Thyroid gland (tissue), 4 donors: ENCODE measurements around the gene AMER1. TPM values are rescaled to one million over a fixed set of nuclear protein-coding genes. Genes with fewer than 3 reads are reported as not detected.

ENCODE experiments used
- DNase-seq, 2 donors: peaks; one replicate each; pipeline ENCODE4 v3.0.0-alpha.2; 2019
- H3K27ac ChIP-seq, 3 donors: fragments of 200-600 bp; sonication (generic); 1 replicate in 2 of 3; 2 replicates in 1 of 3; pipeline ENCODE4 v1.5.1; 2016 to 2019; ENCODE audit warnings: mild to moderate bottlenecking in 1 of 3, moderate library complexity in 1 of 3
- H3K27me3 ChIP-seq: fragments of 200-600 bp; sonication (generic); one replicate; pipeline ENCODE4 v1.5.1; 2019
- H3K36me3 ChIP-seq, 2 donors: fragments of 200-600 bp; sonication (generic); one replicate each; pipeline ENCODE4 v1.5.1; 2016 to 2019
- H3K4me1 ChIP-seq, 2 donors: fragments of 200-600 bp; sonication (generic); one replicate each; pipeline ENCODE4 v1.5.1; 2017 to 2019
- H3K4me3 ChIP-seq, 3 donors: fragments of 200-600 bp; sonication (generic); replicated peaks in 1 of 3; 1 replicate in 2 of 3; 2 replicates in 1 of 3; pipeline ENCODE4 v1.5.1; 2016; ENCODE audit warnings: mild to moderate bottlenecking in 1 of 3
- H3K9me3 ChIP-seq: fragments of 200-600 bp; sonication (generic); one replicate; pipeline ENCODE4 v1.5.1; 2017
- CTCF ChIP-seq, 6 experiments: fragments of 200-600 bp in 3 of 6; fragments of 450-650 bp in 3 of 6; sonication (generic) in 3 of 6; IDR thresholded peaks; one replicate each; pipeline ENCODE4 v1.5.1; 2016 to 2019; ENCODE audit warnings: antibody characterized with exemption in 6 of 6, mild to moderate bottlenecking in 2 of 6, inconsistent platforms in 1 of 6, moderate library complexity in 1 of 6
- POLR2A ChIP-seq, 2 donors: fragments of 450-650 bp; IDR thresholded peaks; one replicate each; pipeline ENCODE4 v1.6.1; 2017; ENCODE audit warnings: antibody characterized with exemption in 2 of 2, mild to moderate bottlenecking in 2 of 2, moderate library complexity in 1 of 2
- WGBS, 2 donors: methylation state at CpG; one replicate each; pipeline ENCODE4 v1.1.5; 2017; 5-methylcytosine and 5-hydroxymethylcytosine counted together
- intact Hi-C: fragments of 100-400 bp; cut with DNase I; formaldehyde crosslinking; loops from one replicate; pipeline ENCODE4 v1.15.1; 2023
- total RNA-seq, 4 donors: library from RNA; depleted of rRNA; stranded (reverse); fragments of >200 nt; gene quantifications; one replicate each; pipeline ENCODE4 v1.2.3, GENCODE V29; 2016

Gene AMER1
- total RNA-seq, 4 donors from 2014 or later: 3.2 to 6.9 (median 4.3) TPM

GRCh38 chrX:64206556-64207162, 1.2 kb upstream of the AMER1 start:
- Histone ChIP-seq H3K36me3 (no peaks in the 10 kb centered on the region), H3K27ac (peak overlapping the region; percentile 65 to 86 (median 79)), H3K27me3 (no peaks in the 10 kb centered on the region), H3K9me3 (no peaks in the 10 kb centered on the region), H3K4me1 (peaks cover 0 to 19% of the 10 kb centered on the region in 2 donors), H3K4me3 (peak overlapping the region in 1 of 3 donors; percentile 52)
- TF ChIP-seq POLR2A (IDR thresholded peaks at IDR 0.05) (no peak), CTCF (IDR thresholded peaks at IDR 0.05) (no peak)
- peak; percentile 60 for DNase-seq
- intact Hi-C loops: no loop called here
- 27 to 29% methylated on average over 5 of the region's 5 CpGs for WGBS, 2 donors

- intact Hi-C loops: no loop called here
- TF ChIP-seq POLR2A (IDR thresholded peaks at IDR 0.05) (peak in 1 of 2 donors; percentile 80), CTCF (IDR thresholded peaks at IDR 0.05) (no peak)
- Histone ChIP-seq H3K27ac (peak overlapping the region; percentile 65 to 89 (median 86)), H3K4me3 (peak overlapping the region; percentile 29 to 59 (median 52)), H3K9me3 (no peaks in the 10 kb centered on the region), H3K4me1 (peaks cover 0 to 19% of the 10 kb centered on the region in 2 donors), H3K36me3 (no peaks in the 10 kb centered on the region), H3K27me3 (no peaks in the 10 kb centered on the region)
- 0% methylated on average over 3 of the region's 45 CpGs; no CpG with 5 or more reads in 1 of the 2 donors for WGBS, 2 donors
- DNase-seq: peak; percentile 94 to 95
These were observed 410 bp upstream of the AMER1 start for GRCh38 chrX:64205735-64206501.

DNA sequence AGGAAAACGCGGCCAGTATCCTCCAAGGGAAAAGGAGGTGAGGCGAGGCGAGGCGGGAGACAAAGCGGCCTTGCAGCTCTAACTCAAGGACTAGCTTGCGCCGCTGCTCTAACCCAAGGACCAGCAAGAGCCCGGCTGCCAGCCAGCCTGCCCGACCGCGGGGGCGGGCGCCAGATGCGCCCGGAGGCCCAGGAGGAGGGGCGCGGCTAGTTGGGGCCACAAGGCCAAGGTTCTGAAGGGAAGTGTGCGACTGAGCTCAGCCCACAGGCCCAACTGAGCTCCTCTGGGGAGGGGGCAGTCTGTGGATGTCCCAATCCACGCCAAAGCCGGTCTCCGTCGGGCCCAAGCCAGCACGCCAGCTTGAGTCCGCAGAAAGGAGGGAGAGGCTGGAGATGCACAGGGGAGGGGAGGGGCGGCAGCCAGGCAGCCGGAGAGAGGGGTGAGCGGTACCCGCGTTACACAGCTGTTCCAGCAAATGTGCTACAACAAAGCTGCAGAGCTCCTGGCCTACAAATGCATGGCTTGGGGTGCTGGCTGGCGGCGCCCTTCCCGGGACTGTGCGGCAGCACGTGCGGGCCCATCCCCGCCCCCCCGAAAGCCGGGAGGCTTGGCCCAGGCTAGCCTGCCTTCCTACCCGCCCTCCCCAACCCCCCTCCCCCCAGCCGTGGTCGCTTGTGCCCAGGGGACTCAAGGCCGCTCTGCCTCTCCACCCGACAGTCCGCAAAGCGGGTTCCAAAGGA, 637 bp downstream of the AMER1 start:
- DNase-seq: peak; percentile 66 to 70
- Histone ChIP-seq H3K9me3 (no peaks in the 10 kb centered on the region), H3K4me1 (peaks cover 0 to 19% of the 10 kb centered on the region in 2 donors), H3K27ac (peak overlapping the region; percentile 57 to 89 (median 86)), H3K27me3 (no peaks in the 10 kb centered on the region), H3K36me3 (no peaks in the 10 kb centered on the region), H3K4me3 (peak overlapping the region; percentile 25 to 59 (median 52))
- intact Hi-C loops: no loop called here
- 3 to 13% methylated on average over 8 to 16 of the region's 46 CpGs for WGBS, 2 donors
- TF ChIP-seq CTCF (IDR thresholded peaks at IDR 0.05) (no peak), POLR2A (IDR thresholded peaks at IDR 0.05) (peak in 1 of 2 donors; percentile 10)

DNA sequence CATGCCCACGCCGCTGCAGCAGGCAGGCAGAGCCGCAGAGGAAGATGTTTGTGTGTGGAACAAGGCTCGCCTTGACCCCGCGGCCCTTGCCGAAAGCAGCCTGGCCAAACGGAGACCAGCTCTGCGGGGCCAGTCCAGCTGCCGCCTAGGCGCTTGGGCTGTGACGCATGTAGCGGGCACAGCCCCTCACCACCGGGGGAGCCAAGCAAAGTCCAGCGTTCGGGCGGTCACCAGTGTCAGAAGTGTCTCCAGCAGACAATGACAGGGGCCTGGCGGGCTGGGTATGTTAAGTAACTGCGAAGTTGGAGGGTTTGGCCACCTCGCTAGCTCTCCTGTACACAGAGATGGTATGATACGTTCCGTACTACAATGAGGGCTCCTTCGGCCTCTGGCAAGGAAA, 1.3 kb downstream of the AMER1 start:
- TF ChIP-seq CTCF (IDR thresholded peaks at IDR 0.05) (no peak), POLR2A (IDR thresholded peaks at IDR 0.05) (no peak)
- Histone ChIP-seq H3K27ac (peak overlapping the region in 2 of 3 donors; percentile 24 to 86), H3K9me3 (no peaks in the 10 kb centered on the region), H3K4me1 (peaks cover 0 to 19% of the 10 kb centered on the region in 2 donors), H3K4me3 (no peak overlapping the region), H3K36me3 (no peaks in the 10 kb centered on the region), H3K27me3 (no peaks in the 10 kb centered on the region)
- no peak for DNase-seq
- intact Hi-C loops: no loop called here
- WGBS, 2 donors: 0 to 17% methylated on average over 1 to 6 of the region's 23 CpGs
